ENCODE measurements around the gene TADA3.

- TF ChIP-seq, protein P1, sequence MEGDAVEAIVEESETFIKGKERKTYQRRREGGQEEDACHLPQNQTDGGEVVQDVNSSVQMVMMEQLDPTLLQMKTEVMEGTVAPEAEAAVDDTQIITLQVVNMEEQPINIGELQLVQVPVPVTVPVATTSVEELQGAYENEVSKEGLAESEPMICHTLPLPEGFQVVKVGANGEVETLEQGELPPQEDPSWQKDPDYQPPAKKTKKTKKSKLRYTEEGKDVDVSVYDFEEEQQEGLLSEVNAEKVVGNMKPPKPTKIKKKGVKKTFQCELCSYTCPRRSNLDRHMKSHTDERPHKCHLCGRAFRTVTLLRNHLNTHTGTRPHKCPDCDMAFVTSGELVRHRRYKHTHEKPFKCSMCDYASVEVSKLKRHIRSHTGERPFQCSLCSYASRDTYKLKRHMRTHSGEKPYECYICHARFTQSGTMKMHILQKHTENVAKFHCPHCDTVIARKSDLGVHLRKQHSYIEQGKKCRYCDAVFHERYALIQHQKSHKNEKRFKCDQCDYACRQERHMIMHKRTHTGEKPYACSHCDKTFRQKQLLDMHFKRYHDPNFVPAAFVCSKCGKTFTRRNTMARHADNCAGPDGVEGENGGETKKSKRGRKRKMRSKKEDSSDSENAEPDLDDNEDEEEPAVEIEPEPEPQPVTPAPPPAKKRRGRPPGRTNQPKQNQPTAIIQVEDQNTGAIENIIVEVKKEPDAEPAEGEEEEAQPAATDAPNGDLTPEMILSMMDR (IDR thresholded peaks at IDR 0.05), result peak in 1 of 3 experiments; percentile 28
- peak; percentile 3 for TF ChIP-seq POLR2A (IDR thresholded peaks at IDR 0.05)
Measured at GRCh38 chr3:9731206-9732079, 60.8 kb downstream of the TADA3 start, which contains the start of gene BRPF1.
